CMK (cell line): ENCODE data around the gene MYMX.
A peak's percentile ranks its signal among the peaks of the same experiment; 100 is the strongest.
"Not testable (repeated sequence)": the region's sequence is repeated elsewhere in the genome, so short reads cannot be mapped to it uniquely, and the experiment has no call there.

Experiments
- DNase-seq: peaks from one replicate; pipeline ENCODE4 v3.0.0-alpha.2; 2010; ENCODE audit warnings: low read depth

The MYMX gene

DNA sequence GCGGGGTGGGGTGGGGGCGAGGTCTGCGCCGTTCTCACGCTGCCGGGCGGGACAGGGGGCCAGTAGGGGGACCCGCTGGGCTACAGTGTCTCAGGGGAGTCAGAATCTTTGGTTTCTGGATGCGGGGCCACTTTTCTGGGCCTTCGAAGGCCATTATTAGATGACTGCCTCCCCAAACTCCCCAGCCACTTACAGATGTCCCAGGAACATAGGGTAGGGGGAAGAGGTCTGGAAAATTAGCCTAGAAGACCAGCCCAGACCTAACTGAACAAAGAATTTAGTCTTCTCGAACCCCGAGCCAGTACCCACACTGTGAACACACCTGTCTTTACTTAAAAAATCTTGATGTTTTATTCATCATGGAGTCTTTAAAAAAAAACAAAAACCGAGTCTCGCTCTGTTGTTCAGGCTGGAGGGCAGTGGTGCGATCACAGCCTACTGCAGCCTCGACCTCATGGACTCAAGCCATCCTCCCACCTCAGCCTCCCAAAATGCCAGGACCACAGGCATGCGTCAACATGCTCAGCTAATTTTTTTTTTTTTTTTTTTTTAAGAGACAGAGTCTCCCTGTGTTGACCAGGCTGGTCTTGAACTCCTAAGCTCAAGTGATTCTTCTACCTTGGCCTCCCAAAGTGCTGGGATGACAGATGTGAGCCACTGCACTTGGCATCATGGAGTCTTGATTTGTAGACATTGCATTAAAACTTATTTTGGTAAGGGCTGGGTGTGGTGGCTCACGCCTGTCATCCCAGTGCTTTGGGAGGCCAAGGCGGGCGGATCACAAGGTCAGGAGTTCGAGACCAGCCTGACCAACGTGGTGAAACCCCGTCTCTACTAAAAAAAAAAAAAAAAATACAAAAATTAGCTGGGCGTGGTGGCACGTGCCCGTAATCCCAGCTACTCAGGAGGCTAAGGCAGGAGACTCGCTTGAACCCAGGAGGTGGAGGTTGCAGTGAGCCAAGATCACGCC, 3.4 kb downstream of the MYMX start:
- DNase-seq: no peak

DNA sequence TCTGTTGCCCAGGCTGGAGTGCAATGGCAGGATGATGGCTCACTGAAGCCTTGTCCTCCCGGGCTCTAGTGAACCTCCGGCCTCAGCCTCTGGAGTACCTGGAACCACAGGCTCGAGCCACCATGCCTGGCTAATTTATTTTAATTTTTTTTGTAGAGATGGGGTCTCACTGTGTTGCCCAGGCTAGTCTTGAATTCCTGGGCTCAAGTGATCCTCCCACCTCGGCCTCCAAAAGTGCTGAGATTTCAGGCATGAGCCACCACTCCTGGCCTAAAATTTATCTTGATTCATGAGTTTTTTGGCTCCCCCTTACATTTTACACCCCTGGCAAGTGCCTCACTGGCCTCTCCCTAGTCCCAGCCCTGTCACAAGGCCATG, 4.2 kb downstream of the MYMX start:
- no peak for DNase-seq

DNA sequence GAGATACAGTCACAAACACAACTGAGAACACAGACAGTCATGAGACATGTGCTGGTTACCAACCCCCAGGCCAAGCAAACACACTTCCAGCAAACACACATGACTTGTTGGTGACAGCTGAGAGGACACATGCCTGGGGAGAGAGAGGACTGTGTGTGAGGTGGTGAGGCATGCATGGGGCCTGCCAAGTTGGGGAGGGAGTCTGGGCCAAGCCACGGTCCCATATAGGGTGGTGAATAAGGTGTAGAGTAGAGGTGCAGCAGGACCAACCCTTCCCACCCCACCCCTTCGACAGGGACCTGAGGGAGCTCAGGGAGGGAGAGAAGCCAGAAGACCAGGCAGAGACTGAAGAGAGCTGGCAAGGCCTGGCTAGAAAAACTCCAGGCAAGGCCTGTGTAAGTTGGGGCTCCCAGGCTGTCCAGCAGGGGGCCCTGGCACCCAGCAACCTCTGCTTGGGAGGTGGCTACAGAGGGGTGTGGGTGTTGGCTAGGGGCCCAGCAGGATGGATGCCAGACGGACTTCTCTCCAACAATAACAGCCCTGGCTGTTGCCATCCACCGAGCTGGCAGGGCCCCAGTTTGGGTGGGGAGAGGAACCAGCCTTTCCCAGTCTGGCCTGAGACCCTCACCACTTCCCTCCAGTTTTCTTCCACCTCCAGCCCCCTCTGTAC, 4.7 kb downstream of the MYMX start:
- peak; percentile 64 for DNase-seq

DNA sequence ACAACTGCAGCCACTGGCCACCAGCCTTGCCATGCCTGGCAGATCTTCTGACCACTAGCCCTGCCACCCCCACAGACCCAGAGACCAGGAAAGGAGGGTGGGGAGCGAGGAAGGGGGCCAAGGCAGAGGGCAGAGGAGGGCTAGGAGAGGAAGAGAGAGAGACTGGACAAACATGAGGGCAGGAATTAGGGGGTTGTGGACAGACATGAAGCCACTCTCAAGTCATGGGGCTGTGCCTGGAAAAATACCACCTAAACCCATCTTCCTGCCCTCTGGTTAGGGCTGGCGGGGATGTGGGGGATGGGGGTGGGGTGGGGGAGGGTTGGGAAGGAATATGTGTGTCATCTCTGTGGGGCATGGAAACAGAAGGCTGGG, 5.2 kb downstream of the MYMX start:
- DNase-seq: no peak

DNA sequence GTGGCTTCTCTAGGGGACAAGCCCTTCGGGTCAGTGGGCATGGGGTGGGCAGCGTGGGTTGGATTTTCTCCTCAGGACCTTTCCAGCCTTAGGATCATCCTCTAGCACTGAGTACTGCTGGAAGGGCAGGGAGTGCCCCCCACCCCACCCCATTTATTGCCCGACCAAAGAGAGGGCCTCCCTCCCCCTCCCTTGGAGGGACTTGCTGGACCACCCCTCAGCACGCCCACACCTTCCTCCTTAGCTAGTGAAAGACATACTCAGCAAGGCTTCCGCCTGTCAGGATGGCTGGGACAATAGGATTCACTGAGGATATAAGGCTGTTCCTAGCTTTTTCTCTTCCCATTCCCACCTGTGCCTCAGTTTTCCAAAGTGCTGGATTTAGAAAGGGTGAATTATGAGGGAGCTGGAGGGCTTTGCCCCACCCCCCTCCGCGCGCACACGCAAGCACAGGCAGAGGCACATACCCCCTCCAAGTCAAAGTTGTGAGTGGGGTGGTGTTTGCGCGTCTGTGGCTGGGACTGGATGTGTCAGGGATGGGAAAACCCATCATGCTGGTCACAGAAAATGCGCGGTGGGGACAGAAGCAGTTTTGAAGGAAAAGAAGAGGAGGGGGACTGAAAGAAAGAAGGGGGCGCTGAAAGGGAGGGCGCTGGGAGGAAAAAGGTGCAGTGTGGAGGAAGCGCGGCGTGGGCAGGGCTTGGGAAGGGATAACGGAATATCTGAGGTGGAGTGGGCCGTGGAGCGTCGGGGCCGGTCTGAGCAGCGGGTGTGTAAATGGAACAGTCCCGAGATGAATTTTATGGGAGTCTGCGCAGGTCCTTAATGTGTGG, 6.0 kb downstream of the MYMX start:
- DNase-seq: no peak

DNA sequence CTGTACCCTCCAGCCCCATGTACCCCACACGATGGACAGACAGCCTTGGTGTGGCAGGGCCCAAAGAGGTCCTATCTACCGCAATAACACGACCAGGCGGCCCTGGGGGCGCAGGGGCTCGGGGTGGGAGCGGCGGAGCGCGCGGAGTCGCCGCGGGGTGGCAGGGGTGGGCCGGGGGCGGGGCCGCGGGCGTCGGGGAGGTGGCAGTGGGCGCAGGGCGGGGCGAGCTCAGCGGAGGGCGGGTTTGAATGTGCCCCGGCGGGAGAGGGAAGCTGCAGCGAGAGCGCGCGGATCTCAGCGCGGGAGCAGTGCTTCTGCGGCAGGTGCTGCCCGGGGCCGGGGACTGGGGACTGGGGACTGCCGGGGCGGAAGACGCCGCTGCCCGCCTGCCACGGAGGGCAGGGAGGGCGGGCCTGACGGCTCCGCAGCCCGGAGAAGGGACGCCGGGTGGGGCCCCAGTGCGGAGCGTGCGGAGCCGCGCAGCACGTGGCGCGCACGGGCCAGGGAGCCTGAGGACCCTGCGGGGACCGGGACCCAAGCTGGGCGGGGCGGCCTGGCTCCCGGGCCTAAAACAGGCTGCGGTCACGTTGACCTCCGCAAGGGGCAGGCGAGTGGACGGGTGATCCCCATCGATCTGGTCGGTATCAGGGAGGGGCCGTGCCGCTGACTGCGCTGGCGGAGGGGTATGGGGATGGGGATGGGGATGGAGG, 6.7 kb downstream of the MYMX start, which contains the start of gene SLC29A1:
SLC29A1 (plus strand) TSS at position 277 of the 710 bp plus-strand sequence. CDS start 3,719 bp downstream, outside the sequence.
- DNase-seq: peak; percentile 69

DNA sequence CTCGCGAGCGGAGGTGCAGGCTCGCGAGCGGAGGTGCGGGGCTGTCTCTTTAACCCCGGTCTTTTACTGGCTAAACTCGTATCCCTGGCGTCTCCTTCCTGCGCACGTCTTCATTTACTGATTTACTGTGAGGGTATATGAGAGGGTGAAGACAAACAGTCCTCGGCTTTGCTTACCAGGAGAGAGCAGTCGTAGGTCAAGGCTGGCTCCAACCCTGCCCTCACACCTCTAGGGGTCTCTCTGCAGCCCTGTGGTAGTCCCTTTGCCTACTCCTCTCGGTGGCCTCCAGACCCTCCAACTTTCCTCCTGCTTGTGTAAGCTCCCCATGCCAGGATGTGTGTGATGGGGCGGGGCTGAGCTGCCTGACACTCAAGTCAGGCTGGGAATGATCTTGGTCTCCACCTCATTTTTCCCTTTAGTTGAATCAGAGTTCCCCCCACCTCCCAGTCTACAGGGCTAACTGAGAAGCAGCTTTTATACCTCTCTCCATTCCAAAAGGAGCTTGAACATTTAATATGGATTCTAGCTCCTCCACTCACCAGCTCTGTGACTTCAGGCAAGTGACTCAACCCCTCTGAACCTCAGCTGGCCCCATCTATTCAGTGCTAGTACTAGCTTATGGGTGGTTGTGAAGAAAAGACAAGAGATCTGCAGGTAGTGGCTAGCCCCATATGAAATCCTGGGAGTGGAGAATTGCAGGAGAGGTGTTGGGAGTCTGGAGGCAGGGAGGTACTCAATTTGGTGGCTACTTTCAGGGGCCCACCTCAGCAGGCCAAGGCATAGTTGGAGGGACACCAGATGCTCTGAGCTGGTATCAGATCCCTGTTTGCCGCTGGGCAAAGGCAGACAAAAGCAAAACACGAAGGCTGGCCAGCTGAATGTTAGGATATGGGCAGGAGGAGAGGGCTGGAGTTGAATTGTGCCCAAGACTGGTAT, 7.6 kb downstream of the MYMX start:
- no peak for DNase-seq

DNA sequence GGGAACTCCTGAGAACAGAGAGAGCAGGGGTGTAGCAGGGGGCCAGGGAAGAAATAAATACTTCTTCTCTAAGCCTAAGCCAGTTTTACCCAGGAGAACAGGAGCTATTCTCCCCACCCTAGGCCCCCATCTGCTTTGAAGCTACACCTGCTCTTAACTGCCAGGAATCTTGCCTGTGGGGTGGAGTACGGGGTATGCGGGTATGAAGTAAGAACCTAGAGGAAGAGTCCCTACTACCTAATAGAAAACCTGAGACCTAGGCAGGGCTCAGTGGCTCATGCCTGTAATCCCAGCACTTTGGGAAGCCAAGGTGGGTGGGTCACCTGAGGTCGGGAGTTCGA, 8.2 kb downstream of the MYMX start:
- DNase-seq: no peak

DNA sequence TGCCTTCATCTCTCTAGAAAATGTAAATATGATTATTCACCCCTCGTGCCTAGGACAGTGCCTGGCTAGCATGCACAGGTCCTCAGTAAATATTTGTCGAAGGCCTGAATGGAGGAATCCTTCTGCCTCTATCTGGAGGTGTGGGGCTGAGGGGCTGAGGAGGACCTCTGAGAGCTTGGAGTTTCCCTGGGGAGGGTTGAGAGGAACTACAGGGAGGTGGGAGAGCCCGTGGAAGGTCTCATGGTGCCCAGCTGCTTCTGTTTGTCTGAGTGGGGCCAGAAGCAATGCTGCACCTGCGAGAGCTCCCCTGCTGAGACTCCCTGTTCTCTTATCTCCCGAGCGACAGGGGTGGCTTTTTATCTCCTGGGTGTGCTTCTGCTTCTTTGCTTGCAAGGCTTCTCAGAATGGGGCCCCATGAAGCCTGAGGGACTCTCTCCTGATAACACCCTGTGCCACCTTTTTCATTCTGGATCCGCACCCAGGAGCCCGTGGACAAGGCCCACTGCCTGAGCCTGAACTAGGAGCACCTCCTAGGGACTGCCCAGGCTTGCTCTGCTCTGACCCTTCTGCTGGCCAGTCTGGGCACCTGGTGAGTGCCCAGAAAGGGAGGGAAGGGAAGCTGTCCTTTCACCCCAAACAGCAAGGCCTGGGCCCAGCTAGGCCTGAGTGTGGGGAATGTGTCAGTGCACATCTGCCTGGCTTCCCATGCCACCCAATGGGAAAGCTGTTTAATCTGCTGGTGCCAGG, 9.0 kb downstream of the MYMX start:
- no peak for DNase-seq

DNA sequence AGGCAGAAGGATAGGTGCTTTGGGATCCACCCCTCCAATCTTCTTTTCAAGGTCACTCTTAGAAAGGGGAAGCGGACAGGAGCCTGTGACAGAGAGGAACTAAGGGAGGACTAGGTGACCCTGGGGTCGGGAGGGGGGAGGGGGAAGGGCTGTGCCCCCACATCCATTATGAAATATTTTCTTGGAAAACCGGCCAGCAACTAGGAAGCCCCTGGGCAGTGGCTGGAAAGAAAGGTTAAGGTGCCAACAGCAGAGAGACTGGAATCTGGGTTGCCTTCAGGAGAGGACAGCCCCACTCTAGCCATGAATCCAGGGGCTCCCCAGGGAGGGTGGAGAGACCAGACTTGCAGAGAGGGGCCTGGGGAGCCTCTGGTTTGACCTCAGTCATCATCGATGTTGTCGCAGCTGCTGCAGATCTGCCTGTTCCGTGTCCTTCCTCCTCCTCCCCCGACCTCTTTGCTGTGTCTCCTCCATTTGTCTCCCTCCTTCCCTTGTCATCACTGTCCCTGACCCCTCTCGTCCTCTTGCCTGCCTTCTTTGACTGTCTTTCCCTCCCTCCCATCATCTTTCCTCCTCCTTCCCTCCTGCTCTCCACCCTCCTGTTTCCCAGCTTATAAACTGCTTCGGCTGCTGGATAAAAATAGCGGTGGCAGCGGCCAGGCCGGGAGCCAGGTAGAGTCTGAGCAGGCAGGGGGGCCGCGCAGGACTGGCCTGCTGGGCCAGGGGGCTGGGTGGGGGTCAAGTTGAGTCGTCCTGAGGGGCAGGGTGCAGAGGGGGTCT, 9.8 kb downstream of the MYMX start:
- no peak for DNase-seq

DNA sequence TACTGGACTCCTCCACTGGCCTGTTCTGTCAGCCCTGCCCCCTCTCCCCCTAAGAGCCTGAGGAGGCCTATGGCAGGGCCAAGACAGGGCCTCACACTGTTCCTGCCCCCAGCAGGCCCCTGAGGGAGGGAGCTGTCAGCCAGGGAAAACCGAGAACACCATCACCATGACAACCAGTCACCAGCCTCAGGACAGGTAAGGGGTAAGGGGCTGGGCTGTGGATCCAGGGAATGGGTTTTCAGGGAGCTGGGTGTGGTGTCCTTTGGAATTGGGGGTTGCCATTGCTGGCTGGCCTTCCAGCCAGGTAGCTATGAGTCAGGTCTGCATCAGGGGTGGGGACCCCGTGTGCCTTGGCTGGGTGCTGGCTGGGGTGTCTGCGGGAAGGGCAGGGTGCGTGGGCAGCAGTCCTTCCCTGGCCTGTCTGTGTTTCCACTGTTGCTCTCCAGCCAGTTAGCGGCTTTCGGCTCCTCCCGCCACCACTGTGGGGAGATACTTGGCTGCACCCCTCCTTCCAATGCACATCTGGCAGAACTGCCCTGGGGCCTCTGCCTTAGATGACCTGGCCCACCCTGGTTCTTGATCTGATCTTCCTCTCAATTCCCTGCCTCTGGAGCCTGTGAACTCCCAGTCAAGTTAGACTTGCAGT, 10.5 kb downstream of the MYMX start:
- no peak for DNase-seq

DNA sequence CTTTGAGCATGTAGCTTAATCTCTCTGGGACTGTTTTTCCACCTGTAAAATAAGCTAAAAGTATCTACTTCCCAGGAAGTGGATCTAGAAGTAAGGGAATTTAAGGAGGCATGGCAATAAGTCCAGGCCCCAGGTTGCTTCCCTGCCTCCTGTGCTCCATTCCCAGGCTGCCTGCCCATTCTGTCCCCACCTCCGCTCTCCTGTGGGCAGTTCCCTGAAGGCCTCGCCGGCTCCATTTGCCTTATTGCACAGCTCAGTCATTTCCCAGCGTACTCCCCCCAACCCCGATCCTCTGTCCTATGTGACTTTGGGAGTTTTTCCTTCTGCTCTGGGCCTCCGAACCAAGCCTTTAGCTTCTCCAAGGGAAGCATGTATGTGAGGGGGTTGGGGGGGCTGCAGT, 11.3 kb downstream of the MYMX start:
- DNase-seq: no peak

DNA sequence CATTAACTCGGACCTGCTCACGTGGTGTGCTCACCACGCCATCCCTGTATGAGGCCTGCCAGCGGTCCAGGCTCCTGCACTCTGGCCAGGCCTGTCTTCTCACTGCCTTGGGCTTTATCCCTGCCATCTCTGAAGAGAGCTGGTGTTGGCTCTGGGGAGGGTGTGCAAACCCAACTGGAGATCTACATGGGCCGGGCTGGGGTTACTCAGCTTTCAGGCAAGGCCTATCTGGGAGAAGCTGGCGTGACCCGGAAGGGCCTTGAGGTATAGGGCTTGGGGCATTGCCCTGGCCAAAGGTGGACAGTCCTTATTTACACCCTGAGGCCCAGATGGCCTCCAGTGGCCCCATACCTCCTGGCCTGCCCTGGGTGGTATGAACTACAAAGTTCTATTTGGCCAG, 11.7 kb downstream of the MYMX start:
- DNase-seq: no peak

DNA sequence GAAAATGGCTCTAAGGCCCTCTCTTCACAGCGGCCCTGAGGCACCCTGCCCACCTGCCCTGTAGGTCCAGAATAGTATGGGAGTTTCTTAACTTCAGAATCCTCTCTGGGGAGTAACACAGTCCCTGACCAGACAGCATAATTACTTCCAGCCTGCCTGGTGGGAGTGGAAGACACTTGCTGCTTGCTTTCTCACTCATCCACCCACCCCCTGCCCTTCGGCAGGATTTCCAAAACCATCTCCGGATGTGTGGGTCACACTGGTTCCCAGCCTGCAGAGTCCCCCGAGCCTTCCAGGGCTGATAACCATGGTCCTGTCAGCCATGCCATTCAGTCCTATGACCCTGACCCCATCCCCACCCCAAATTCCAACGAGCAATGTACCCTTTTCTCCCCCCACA, 12.1 kb downstream of the MYMX start:
- DNase-seq: no peak

DNA sequence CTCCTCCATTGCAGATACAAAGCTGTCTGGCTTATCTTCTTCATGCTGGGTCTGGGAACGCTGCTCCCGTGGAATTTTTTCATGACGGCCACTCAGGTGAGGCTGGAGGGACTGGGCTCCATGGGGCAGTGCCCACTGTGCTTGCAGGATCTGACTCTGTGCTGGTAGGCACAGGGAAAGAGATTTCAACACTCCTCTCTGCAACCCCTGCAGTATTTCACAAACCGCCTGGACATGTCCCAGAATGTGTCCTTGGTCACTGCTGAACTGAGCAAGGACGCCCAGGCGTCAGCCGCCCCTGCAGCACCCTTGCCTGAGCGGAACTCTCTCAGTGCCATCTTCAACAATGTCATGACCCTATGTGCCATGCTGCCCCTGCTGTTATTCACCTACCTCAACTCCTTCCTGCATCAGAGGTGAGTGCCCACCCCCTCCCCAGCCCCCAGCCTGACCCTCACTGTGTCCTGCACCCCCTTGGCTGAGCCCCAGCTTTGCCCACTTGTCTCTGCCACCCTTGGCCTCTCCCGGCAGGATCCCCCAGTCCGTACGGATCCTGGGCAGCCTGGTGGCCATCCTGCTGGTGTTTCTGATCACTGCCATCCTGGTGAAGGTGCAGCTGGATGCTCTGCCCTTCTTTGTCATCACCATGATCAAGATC, 12.8 kb downstream of the MYMX start:
- no peak for DNase-seq

DNA sequence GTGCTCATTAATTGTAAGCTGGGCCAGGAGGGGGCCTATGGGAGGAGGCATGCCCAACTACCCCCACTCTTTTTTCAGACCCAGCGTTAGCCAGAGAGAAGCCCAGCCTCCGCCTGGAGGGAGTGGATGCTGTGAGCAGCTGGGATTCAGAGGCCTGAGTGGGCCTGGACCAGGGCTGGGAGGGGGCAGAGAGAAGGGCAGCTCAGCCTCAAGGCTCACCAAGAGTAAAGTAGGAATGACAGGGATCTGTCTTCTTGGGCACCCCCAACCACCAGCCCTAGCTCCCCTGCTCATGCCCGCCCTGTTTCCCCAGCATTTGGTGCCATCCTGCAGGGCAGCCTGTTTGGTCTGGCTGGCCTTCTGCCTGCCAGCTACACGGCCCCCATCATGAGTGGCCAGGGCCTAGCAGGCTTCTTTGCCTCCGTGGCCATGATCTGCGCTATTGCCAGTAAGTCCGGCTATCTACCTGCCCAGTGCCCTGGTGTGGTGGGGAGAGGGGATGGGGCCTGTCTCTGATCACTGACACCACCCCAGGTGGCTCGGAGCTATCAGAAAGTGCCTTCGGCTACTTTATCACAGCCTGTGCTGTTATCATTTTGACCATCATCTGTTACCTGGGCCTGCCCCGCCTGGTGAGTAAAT, 13.4 kb downstream of the MYMX start:
- DNase-seq: no peak

DNA sequence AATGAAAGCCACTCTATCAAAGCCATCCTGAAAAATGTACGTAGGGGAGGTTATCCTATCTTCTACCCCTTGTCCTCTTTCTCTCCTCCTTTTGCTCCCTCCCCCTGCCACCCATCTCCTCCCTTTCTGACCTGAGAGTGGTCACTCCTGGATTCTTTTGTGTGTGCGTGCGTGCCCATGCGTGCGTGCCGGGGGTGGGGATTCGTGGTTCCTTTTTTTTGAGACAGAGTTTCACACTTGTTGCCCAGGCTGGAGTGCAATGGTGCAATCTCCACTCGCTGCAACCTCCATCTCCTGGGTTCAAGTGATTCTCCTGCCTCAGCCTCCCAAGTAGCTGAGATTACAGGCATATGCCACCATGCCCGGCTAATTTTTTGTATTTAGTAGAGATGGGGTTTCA, 14.7 kb downstream of the MYMX start:
- not testable (repeated sequence) for DNase-seq
